MCF 10A (cell line): ENCODE data around the gene DMXL2. TPM values are rescaled to one million over a fixed set of nuclear protein-coding genes. Genes with fewer than 3 reads are reported as not detected.

Experiments
- BruUV-seq: library from RNA; stranded (reverse); fragments of 400-500 nt; replicated peaks from 2 replicates; lab custom pipeline; 2021; lab: Mats Ljungman, UMichigan
- CTCF ChIA-PET: fragments of 300-600 bp; sonication (Branson Sonifier 250); formaldehyde crosslinking; extraction: SDS; loops from one replicate; lab custom pipeline; 2021; ENCODE audit warnings: antibody characterized with exemption, inconsistent platforms; lab: Yijun Ruan, JAX
- POLR2A ChIA-PET: fragments of 300-600, 350-650 bp; sonication (Branson Sonifier 250); formaldehyde crosslinking; extraction: SDS; loops from one replicate; lab custom pipeline; 2020; ENCODE audit warnings: antibody characterized with exemption, inconsistent platforms; lab: Yijun Ruan, JAX
- DNase-seq: peaks from one replicate; pipeline ENCODE4 v3.0.0-alpha.2; 2018; ENCODE audit not compliant: unreplicated experiment
- H3K27ac Mint-ChIP-seq: one replicate; pipeline ENCODE4 v1.8.0; 2022; ENCODE audit warnings: mild to moderate bottlenecking, low read depth, mixed read lengths; ENCODE audit not compliant: unreplicated experiment
- H3K27me3 Mint-ChIP-seq: one replicate; pipeline ENCODE4 v1.8.0; 2022; ENCODE audit warnings: mixed read lengths; ENCODE audit not compliant: insufficient read depth, unreplicated experiment
- H3K36me3 Mint-ChIP-seq: one replicate; pipeline ENCODE4 v1.8.0; 2022; ENCODE audit warnings: mild to moderate bottlenecking, moderate library complexity, mixed read lengths; ENCODE audit not compliant: insufficient read depth, unreplicated experiment
- H3K4me1 Mint-ChIP-seq: one replicate; pipeline ENCODE4 v1.8.0; 2022; ENCODE audit warnings: mixed read lengths; ENCODE audit not compliant: insufficient read depth, unreplicated experiment
- H3K4me3 Mint-ChIP-seq: one replicate; pipeline ENCODE4 v1.8.0; 2022; ENCODE audit warnings: mild to moderate bottlenecking, moderate library complexity, mixed read lengths; ENCODE audit not compliant: unreplicated experiment
- H3K9me3 Mint-ChIP-seq: one replicate; pipeline ENCODE4 v1.8.0; 2022; ENCODE audit warnings: mixed read lengths; ENCODE audit not compliant: unreplicated experiment
- intact Hi-C: fragments of 100-400 bp; cut with micrococcal nuclease; formaldehyde crosslinking; loops from 2 replicates; pipeline ENCODE4 v1.14.1; 2022
- total RNA-seq: library from RNA; stranded (reverse); gene quantifications from 2 replicates; pipeline ENCODE4 v1.2.3, GENCODE V29; 2022
- TF ChIP-seq, protein P1 (sequence below): fragments of 200-600 bp; IDR thresholded peaks from one replicate; pipeline ENCODE4 v1.8.0; 2022; ENCODE audit warnings: antibody characterized with exemption, mild to moderate bottlenecking; ENCODE audit not compliant: unreplicated experiment

Gene DMXL2
- total RNA-seq, 1 experiment from 2014 or later: 13.6 TPM

DNA sequence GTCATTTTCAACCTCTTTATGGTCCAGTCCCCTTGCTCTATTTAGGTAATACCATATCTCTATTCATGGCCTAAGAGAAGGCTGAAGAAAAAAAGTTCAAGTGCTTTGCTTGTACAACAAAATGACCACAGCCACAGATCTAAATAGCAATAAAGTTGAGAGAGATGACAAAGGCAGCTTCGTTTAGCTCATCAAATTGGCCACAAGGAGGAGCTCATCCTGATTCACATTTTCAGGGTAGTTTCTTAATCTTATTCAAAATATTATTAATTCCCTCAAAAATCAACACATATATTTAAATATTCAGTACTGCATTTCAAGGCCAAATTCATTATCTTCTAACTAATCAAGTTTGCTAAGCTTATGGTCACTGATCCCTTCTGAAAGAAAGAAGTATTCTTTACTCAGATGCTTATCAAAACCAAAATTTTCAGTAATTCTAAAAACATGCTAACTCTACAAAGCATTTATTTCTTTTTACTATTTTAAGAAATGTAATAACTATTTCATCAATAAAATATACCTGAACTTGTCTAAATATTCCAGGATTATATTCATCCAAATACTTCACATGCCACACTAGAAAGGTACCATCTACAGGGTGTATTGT lies 85.5 kb downstream of the DMXL2 start:
- no peak overlapping the region for H3K27ac Mint-ChIP-seq
- TF ChIP-seq, protein P1, sequence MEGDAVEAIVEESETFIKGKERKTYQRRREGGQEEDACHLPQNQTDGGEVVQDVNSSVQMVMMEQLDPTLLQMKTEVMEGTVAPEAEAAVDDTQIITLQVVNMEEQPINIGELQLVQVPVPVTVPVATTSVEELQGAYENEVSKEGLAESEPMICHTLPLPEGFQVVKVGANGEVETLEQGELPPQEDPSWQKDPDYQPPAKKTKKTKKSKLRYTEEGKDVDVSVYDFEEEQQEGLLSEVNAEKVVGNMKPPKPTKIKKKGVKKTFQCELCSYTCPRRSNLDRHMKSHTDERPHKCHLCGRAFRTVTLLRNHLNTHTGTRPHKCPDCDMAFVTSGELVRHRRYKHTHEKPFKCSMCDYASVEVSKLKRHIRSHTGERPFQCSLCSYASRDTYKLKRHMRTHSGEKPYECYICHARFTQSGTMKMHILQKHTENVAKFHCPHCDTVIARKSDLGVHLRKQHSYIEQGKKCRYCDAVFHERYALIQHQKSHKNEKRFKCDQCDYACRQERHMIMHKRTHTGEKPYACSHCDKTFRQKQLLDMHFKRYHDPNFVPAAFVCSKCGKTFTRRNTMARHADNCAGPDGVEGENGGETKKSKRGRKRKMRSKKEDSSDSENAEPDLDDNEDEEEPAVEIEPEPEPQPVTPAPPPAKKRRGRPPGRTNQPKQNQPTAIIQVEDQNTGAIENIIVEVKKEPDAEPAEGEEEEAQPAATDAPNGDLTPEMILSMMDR: peak; percentile 51
- ChIA-PET POLR2A (interaction anchor here (0.7 to 1.5 kb wide), 4 partner anchors 12 to 690 kb away, joined by 3 to 15 read pairs (median 3); partner anchors contain the start of gene DMXL2), CTCF (interaction anchor here (0.6 to 3.5 kb wide), 18 partner anchors 12 to 563 kb away, joined by 3 to 28 read pairs (median 4); partner anchors contain the start of gene DMXL2)
- no peaks in the 10 kb centered on the region for H3K4me1 Mint-ChIP-seq
- no peak overlapping the region for H3K4me3 Mint-ChIP-seq
- H3K36me3 Mint-ChIP-seq: no peaks in the 10 kb centered on the region
- intact Hi-C loops: loop anchor here (1.0 to 5.0 kb wide), 2 partner anchors 85 to 240 kb away; partner anchors contain the start of gene DMXL2
- peak; percentile 30 for DNase-seq
- peaks cover 4% of the 10 kb centered on the region for H3K9me3 Mint-ChIP-seq
- no peaks in the 10 kb centered on the region for H3K27me3 Mint-ChIP-seq
- BruUV-seq: no TSS peak

DNA sequence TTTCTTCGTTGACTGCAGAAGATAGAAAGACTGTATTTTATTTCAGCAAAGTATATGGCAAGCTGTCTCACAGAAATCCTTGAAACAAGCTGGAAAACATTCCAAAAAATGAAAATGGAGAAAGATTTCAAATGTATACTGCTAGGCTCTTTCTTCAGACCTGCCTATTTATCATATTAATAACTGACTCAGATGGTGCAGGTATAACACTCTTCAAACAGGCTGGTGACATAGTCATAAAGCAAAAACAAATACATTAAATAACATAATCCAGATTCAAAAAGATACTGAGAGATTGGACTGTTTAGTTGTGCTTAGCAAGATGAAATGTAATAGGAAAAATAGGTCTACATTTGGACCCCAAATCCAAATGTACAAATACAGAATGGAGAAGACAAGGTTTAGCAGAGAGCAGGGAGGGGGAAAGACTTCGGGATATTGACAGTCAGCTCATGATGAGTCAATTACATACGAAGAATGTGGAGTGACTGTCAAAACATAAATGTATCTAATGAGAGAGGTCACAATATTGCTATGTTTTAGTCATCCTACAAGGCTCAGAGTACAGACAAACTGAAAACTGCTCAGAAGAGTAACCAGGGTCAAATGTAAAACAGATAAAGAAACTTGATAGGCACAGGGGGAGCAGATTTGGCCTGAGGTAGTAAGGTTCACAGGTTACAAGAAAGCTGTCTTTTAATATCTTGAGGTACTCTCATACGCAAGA lies 88.7 kb downstream of the DMXL2 start:
- TF ChIP-seq, protein P1: no peak
- Mint-ChIP-seq H3K27ac (no peak overlapping the region), H3K4me1 (no peaks in the 10 kb centered on the region), H3K27me3 (no peaks in the 10 kb centered on the region), H3K4me3 (no peak overlapping the region), H3K36me3 (peaks cover 8% of the 10 kb centered on the region), H3K9me3 (peaks cover 19% of the 10 kb centered on the region)
- ChIA-PET CTCF (interaction anchor here (0.9 to 3.5 kb wide), 3 partner anchors 8 to 116 kb away, joined by 3 to 19 read pairs (median 4); no protein-coding TSS in a partner anchor), POLR2A (no interaction called here)
- no TSS peak for BruUV-seq
- intact Hi-C loops: no loop called here
- DNase-seq: no peak

DNA sequence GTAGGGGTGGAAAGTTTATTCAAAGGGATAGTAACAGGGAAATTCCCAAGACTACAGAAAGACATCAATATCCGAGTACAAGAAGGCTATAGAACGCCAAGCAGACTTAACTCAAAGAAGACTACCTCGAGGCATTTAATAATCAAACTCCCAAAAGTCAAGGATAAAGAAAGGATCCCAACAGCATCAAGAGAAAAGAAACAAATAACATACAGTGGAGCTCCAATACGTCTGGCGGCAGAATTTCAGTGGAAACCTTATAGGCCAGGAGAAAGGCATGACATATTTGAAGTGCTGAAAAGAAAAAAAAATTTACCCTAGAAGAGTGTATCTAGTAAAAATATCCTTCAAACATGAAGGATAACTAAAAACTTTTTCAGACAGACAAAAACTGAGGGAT lies 95.6 kb downstream of the DMXL2 start:
- Mint-ChIP-seq H3K27ac (no peak overlapping the region), H3K36me3 (peaks cover 16% of the 10 kb centered on the region), H3K27me3 (no peaks in the 10 kb centered on the region), H3K4me3 (no peak overlapping the region), H3K9me3 (peaks cover 22% of the 10 kb centered on the region), H3K4me1 (no peaks in the 10 kb centered on the region)
- intact Hi-C loops: no loop called here
- POLR2A ChIA-PET: no interaction called here
- CTCF ChIA-PET: interaction anchor here (0.6 to 3.3 kb wide), 2 partner anchors 9 to 24 kb away, joined by 3 to 19 read pairs; no protein-coding TSS in a partner anchor
- no TSS peak for BruUV-seq
- no peak for DNase-seq
- TF ChIP-seq, protein P1: no peak

DNA sequence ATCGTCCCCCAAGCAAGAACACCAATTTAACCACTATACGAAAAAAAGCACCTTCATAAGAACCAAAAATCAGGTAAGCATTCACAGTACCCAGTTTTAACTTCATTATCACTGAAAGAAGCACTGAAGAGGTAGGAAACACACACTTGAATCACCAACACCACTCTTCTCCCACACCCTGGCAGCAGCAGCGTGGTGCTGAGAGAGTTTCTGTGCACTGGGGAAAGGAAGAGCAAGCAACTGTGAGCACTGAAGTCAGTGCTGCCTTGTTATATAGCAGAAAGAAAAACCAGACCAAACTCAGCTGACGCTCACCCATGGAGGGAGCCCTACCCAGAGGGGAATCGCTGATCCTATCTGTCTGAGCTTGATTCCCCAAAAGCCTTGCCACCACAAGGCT lies 98.2 kb downstream of the DMXL2 start:
- ChIA-PET POLR2A (no interaction called here), CTCF (interaction anchor here (3.3 kb wide), 1 partner anchor 11 kb away, joined by 19 read pairs; no protein-coding TSS in a partner anchor)
- intact Hi-C loops: no loop called here
- H3K27ac Mint-ChIP-seq: no peak overlapping the region
- H3K4me3 Mint-ChIP-seq: no peak overlapping the region
- no peaks in the 10 kb centered on the region for H3K4me1 Mint-ChIP-seq
- DNase-seq: no peak
- TF ChIP-seq, protein P1: no peak
- no TSS peak for BruUV-seq
- no peaks in the 10 kb centered on the region for H3K27me3 Mint-ChIP-seq
- H3K36me3 Mint-ChIP-seq: peaks cover 11% of the 10 kb centered on the region
- H3K9me3 Mint-ChIP-seq: peaks cover 7% of the 10 kb centered on the region
